ENCODE data around the gene APOBEC3B.
"Not testable (repeated sequence)": the region's sequence is repeated elsewhere in the genome, so short reads cannot be mapped to it uniquely, and the experiment has no call there.

APOBEC3B gene

DNA sequence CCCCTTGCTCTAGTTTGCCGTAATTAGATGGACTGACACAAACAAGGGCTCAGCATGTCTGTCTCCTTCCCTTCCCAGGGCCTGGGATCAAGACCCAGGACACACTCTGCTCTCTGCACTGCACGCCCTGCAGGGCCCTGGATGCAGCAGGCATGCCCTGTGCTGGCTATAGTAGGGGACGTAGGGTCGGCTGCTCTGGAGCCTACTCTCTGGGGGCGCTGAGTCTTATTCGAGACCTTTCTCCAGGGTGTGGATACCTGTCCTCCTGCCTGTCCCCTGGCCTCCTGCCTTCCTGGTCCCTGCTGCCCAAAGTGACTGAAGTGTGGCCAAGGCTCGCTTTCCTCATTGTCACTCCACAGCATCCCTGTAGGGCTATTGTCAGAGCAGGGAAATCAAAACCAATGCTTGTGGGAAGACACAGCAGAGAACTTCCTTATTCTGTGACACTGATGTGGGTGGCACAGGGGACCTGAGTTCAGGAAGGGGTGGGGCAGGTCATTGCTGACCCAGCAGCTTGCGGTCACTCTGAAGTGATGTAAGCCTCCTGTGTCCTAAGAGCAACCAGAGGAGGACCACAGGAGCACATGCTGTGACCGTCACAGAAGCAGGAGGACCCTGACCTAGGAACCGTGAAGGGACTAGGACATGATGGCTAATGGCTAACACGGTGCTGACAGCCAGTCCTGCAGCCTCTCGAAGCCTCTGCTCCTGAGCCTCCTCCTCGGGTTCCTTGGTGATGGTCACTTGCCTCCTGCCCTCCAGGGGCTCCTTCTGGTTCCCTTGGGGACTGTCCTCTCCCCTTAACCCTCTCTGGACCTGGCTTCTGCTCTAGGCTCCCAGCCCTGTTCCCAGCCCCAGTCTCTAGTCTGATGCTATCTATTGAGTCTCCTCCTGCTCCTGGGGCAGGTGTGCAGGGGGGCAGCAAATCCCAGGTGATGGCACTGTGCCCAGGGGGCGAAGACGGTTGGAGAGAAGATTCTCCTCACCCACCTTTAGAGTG is 14.4 kb upstream of the APOBEC3B start:
- no peak for DNase-seq

DNA sequence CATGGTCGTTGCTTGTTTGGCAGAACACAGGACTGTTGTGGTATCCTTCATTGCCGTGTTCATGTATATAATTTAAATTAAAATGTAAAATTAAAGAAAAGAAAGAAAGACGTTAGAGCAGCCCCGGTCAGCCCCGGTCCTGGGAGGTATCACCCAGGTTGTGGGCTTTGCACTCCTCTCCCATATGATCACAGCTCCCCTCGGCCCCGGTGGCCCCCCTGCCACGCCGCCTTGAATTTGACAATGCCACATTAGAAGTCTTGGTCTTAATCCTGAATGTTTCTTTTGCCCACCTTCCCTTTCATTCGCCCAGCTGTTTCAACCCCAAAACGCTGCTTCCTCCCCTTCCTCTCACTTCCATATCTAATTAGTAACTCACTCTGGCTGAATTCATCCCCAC is 13.3 kb upstream of the APOBEC3B start:
- no peak for DNase-seq

DNA sequence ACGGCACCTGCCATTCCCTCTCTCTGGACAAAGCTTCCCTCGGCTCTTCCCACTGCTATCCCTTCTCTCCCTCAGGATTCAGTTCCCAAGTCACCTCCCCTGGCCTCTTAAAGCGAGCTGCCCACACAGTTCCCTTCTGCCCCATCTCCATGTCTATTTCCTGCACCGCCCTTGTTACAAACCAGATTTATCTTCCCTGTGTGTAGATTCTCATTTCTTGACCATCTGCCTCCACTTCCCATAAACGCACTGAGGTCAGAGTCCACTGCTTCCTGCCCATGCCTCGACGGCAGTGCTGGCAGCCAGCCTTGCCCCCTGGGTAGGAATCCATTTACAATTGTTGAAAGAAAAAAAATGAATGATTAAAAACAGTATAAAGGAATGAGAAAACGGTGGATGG is 11.6 kb upstream of the APOBEC3B start:
- DNase-seq: no peak

DNA sequence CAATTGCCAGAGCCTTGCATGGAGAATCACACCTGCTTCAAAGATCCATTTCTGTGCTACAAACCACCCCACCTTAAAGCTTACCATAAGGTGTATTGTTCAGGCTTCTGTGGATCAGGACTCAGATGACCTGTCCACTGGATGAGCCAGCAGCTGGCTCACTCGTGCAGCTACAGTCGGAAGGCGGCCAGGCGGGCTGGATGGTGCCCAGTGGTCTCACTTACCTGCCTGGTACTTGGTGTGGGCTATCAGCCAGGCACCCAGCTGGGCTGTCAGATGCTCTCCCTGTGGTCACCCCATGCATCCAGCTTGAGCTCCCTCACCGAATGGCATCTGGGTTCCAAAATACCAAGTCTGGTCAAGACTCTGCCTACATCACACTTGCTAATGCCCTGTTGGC is 10.9 kb upstream of the APOBEC3B start:
- DNase-seq: no peak

DNA sequence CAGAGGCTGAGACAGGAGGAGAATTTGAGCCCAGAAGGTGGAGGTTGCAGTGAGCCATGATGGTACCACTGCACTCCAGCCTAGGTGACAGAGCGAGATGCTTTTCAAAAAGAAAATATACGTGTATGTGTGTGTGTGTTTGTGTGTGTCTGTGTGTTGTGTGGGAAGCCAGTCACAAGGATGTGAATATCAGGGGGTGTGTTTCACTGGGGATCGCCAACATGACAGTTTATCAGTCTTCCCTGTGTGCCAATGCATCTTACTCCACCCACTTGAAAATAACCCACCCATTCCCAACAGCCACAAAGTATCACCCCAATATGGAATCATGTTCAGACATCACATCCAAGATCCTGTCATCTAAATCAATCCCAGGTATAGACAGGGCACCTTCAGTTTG is 10.4 kb upstream of the APOBEC3B start:
- DNase-seq: no peak

DNA sequence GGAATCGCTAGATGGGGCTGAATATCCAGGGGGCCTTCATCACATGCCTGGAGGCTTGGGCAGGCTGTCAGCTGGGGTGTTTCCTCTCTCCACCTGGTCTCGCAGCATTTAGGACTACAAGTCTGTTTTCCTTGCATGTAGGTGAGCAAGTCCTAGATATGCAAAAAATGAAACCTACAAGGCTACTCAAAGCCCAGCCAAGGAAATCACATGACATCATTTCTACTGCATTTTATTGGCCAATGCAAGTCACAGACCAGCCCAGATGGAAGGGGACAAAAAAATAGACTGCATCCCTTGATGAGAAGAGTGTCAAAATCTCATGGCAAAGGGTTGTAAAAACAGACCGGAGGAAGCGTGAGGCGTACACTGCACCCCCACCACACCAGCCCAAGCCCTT is 9.6 kb upstream of the APOBEC3B start:
- no peak for DNase-seq

DNA sequence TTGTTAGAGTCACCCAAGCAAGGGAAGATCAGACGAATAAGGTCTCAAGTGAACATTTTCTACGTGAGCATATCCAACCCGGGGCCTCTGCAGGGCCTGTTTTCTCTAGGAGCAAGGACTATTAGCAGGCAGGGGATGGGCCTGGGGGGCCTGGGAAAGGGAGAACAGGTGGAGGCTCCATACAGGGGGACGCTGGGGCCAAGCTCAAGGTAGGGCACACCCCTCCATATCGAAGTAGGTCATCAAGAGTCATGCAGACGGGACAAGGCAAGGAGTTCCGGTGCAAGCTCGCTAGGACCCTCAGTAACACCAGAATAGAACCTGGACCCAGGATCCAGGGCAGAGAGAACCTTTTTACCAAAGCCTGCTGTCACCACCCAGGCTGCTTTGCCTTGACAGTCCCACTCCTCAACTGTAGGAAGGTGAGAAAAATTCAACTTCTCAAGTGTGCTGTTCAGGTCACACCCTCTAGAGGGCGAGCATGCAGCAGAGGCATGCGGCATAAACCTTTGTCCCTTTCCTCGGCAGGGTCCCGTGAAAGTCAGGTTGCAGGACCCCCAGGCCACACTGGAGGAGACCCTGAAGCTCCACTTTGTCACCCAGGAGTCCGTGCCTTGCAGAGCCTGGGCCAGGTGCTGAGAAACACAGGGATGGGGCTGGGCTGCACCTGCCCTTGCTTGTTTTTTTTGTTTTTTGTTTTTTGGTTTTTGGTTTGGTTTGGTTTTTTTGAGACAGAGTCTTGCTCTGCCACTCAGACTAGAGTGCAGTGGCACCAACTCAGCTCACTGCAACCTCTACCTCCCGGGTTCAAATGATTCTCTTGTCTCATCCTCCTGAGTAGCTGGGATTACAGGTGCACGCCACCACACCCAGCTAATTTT is 8.6 kb upstream of the APOBEC3B start:
- no peak for DNase-seq

DNA sequence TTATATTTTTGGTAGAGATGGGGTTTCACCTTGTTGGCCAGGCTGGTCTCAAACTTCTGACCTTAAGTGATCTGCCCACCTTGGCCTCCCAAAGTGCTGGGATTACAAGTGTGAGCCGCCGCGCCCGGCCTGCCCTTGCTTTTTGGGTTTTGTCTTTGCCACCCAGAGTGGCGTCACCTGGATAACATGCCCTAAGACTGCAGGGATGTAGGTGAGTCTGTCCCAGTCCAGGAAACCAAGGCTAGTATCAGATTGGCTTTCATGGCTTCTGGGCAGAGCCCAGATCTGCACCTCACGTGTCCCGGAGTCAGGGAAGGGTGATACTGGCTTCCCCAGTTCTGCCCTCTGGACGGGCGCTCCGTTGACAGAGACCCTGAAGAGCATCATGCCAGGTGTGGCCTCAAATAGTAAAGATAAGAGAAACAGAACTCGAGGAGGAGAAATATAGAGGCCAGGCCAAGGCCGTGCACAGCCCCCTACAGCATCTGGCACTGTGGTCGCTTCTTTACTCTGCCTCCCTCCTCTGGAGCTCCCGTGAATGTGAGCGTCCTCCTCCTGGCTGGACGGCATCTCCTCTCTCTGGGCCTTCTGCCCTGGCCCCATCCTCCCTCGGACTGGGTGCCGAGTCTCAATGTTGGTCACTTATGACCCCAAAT is 7.8 kb upstream of the APOBEC3B start:
- no peak for DNase-seq

DNA sequence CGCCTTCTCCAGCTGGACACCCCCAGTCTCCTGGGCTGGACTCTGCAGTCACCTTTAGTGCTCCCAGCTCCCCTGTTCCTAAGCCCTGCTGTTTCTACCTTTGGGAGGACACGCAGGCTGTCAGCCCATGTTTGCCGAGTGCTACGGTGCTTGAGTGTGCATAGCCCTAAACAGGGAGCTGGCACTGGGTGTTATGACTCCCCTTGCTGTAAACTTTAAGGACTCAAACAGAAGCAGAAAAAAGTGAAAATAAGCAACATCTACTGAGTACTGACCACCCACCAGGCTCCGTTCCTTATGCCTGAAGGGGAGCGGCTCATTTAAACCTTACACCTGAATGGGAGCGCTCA is 7.3 kb upstream of the APOBEC3B start:
- DNase-seq: no peak

DNA sequence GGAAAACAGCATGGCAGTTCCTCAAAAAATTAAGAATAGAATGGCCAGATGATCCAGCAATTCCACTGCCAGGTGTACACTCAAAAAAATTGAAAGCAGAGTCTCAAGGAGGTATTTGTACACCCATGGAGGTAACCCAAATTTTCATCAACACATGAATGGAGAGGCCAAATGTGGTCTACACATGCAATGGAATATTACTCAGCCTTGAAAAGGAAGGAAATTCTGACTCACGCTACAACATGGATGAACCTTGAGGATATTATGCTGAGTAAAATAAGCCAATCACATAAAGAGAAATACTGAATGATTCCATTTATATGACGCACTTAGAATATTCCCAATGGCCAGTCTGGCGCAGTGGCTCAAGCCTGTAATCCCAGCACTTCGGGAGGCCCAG is 4.9 kb upstream of the APOBEC3B start:
- not testable (repeated sequence) for DNase-seq

DNA sequence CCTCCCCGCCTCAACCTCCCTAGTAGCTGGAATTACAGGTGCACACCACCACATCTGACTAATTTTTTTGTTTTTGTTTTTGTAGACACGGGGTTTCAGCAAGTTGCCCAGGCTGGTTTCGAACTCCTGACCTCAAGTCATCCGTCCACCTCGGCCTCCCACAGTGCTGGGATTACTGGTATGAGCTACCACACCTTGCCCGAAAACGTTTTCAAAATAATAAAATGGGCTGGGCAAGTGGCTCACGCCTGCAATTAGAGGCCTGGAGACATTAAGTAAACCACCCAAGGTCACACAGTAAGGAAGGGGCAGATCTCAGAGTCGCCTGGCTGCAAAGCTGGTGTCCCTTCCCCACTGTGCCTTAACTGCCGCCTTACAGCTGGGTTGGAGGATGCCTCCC is 1.6 kb upstream of the APOBEC3B start:
- not testable (repeated sequence) for DNase-seq

DNA sequence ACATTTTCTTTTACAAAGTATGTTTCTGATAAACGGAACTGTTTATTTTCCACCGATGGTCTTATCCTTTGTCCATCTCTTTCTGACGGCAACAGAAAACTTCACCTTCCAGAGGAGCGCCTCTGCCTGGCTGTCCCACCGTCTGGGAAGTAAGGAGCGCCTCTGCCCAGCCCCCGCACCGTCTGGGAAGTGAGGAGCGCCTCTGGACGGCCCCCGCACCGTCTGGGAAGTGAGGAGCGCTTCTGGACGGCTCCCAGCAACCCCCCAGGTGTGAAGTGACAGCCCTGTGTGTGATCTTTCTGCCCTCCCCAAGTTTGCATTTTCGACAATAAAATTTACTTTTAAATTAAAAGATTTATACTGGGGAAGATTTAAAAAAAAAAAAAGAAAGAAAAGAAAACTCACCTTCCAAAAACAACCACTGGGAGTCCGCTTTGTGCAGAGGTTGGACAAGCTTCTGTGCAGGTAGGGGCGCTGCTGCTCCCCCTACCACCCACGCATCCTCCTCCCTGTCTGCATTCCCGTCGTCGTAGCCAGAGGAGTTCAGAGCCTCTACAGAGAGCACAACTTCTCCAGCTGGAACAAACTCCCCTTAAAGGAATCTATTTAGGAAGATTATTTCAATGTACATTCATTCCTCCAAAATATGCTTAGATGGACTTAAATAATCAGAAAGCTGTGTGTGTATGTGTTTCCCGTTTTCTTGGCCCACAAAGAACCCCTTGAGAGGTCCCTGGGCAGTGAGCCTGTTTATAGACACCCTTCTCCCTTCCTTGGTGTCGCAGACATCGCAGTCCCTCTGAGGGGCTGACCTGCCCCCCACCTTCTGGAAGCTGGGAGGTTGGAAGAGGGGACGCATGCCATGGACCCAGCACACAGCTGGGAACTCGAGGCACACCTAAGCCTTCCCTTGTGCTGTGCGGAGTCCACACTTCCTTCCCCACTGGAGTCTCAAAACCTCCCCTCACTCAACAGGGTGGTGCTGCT is 849 bp upstream of the APOBEC3B start:
- DNase-seq: no peak

DNA sequence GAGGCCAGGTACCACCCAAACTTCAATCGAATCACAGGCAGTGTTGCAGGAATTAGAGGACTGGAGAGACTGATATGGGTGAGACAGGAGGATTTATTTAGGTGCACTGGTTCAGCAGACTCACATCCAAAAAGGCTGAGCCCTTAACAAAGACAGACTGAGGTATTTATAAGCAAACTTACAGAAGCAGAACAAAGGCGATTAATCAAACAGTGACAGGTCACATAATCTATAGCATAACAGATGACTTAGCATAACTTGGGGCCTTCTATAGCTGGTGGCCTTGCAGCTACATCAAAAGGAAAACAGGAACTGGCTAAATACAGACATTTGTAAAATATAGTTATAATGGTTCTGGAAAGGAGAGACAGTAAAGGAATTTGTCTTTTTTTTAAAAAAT is 2.1 kb downstream of the APOBEC3B start:
- no peak for DNase-seq

DNA sequence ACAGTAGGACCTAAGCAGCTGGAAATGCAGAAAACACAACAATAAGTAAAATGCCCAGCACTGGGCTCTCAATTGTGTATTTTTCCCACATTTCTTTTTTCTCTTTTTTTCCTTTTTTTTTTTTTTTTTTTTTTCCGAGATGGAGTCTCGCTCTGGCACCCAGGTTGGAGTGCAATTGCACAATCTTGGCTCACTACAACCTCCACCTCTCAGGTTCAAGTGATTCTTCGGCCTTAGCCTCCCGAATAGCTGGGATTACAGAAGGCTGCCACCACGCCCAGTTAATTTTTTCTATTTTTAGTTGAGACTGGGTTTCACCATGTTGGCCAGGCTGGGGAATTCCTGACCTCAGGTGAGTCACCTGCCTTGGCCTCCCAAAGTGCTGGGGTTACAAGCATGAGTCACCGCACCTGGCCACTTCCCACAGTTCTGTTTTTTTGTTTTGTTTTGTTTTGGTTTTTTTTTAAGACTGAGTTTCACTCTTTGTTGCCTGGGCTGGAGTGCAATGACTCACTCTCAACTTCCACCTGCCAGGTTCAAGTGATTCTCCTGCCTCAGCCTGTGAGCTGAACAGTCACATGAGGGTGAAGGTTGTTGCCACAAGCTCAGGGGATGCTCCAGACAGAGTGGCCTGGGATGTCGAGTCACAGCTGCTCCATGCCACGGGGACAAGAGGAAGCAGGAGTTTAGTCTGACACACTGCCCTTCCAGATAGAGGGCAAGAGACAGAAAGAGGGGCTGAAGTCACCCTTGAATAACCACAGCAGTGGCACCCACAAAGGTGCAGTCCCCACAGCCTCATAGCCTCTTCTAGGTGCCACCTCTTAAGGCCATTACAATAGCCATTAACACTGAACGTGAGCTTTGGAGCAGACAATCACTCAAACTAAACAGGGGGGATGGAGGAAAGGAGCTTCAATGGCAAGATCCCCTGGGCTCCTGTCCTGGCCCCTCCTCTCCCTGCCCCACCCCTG is 2.9 kb downstream of the APOBEC3B start:
- DNase-seq: not testable (repeated sequence)

DNA sequence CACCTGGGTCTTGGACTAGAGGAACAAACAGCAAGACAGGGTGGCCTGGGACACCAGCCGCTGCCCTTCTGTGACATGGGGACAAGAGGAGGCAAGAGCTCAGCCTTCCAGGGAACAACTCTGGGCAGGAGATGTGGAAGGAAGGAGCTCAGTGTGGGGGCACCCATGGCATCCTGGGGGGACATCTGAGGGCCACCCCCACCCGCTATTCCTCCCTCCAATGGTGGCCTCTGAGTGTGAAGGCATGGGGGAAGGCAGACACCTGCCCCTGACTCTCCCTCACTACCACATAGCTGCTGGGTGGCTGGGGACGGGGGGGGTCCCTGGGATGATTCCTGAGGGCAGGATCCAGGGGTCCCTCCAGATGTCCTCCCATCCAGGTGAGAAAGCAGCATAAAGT is 4.5 kb downstream of the APOBEC3B start:
- no peak for DNase-seq

DNA sequence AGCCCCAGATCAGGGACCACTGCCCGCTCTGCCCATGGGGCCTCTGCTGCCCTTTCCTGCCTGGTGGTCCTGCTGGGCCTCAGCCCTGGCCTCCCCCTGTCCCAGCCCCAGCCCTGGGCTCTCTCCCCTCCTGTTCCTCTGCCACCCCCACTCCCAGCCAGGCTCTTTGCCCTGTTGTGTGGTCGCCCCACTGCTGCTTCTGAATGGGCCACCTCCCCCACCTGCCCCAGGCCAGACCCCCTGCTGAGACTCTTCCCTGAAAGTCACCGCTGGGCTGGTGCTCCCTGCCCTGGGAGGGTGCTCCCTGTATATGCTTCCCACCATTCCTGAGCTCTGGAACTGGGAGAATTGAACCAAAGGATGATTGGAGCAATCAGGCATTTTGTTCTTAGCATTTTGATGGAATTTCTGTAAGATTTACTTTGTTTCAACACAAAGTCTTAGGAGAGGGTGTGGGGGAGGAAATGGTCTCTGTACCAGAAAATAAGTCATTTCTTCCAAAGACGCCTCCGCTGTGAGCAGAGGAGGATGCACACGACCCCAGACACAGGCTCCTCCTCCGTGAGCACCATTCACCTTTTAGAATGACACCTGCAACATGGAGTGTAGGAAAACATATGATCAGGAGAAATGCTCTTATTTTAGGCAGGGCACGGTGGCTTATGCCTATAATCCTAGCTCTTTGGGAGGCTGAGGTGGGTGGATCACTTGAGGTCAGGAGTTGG is 5.2 kb downstream of the APOBEC3B start:
- DNase-seq: no peak

DNA sequence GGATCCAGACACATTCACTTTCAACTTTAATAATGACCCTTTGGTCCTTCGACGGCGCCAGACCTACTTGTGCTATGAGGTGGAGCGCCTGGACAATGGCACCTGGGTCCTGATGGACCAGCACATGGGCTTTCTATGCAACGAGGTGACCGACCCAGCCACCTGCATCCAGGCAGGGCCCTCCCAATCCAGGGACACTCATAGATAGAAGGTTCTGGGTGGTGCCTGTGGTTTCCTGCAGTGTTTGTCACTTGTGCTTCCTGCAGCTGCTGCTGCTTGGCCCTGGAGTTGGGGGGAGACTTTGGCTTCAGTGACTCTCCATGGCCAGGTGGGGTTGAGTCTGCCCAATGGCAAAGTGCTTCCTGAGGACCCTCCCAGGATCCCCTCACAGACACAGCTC is 7.3 kb downstream of the APOBEC3B start:
- no peak for DNase-seq

DNA sequence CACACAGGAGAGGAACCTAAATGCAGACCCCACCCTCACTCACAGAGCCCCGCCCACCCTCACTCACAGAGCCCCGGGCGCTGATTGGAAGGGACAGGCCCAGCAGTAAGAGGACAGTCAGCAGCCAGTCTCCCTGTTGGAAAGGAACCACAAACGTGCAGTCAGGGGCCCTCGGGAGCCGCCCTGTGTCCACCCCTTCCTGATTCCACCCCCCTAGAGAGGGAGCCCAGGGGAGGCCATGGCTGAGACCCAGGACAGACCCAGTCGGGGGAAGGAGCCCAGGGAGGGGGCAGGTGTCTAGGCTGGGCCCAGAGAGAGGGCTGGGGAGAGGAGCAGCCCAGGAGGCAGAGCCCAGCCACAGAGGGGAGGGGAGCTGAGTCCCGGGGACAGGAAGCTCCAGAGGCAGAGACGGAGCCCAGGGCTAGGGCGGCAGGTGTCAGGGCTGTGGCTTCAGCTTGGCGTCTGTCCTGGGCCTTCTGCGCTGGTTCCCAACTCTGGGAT is 10.8 kb downstream of the APOBEC3B start:
- DNase-seq: not testable (repeated sequence)

DNA sequence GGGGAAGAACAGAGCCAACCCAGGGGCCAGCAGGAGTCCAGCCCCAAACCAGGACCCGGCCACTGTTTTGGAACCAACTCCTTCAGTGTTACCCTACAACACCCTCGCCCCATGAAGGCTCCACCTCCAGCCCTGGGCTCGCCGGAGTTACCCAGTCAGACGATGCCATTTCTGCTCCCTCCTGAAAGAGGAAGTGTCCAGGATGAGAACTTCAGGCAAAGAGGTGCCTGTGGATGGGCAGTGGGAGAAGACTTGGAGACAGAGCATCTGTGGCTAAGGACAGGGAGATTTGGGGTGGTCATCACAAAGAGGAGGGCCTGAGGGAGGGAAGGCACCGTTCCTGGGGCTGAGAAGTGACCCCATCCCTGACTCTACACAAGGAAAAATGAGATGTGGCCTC is 14.0 kb downstream of the APOBEC3B start:
- DNase-seq: no peak

DNA sequence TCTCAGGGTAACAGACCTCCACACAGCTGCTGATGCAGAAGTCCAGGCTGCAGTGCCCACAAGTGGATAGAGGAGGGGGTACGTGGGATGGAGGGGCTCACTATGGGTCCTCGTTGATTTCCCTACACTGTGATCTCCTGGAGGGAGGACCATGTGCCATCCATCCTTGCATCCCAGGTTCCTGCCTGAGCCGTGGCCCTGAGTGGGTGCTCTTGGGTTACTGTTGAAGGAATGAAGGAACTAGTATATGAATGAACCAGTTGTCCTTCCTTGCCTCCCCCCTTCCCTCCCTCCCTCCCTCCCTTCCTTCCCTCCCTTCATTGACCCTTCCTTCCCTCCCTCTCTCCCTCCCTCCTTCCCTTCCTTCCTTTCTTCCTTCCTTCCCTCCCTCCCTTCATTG is 15.4 kb downstream of the APOBEC3B start:
- no peak for DNase-seq

Measured in HCEC 1CT (cell line).